Stomach smooth muscle (tissue), 2 donors: ENCODE data around the gene PAM16.
"Not testable (repeated sequence)": the region's sequence is repeated elsewhere in the genome, so short reads cannot be mapped to it uniquely, and the experiment has no call there.

Experiments
- H3K27ac ChIP-seq: one replicate; pipeline ENCODE4 v1.7.0; 2013; ENCODE audit warnings: mild to moderate bottlenecking, low read length, inconsistent platforms
- H3K27me3 ChIP-seq, 2 donors: one replicate each; pipeline ENCODE4 v1.7.0; 2013; ENCODE audit warnings: low read length in 2 of 2; ENCODE audit not compliant: insufficient read depth in 2 of 2, control insufficient read depth in 1 of 2
- H3K36me3 ChIP-seq, 2 donors: one replicate each; pipeline ENCODE4 v1.7.0; 2013; ENCODE audit warnings: low read length in 2 of 2; ENCODE audit not compliant: control insufficient read depth in 2 of 2, insufficient read depth in 2 of 2
- H3K4me1 ChIP-seq: one replicate; pipeline ENCODE4 v1.7.0; 2013; ENCODE audit warnings: low read length; ENCODE audit not compliant: control insufficient read depth, insufficient read depth
- H3K4me3 ChIP-seq, 2 donors: one replicate each; pipeline ENCODE4 v1.7.0; 2013; ENCODE audit warnings: low read length in 2 of 2
- H3K9ac ChIP-seq, 2 donors: one replicate each; pipeline ENCODE4 v1.7.0; 2013; ENCODE audit warnings: low read length in 2 of 2, mild to moderate bottlenecking in 1 of 2
- H3K9me3 ChIP-seq, 2 donors: one replicate each; pipeline ENCODE4 v1.7.0; 2013; ENCODE audit warnings: low read length in 2 of 2; ENCODE audit not compliant: control insufficient read depth in 2 of 2
- donor health status: healthy.
- donor health status: Pancreatic carcinoma.

PAM16 gene

DNA sequence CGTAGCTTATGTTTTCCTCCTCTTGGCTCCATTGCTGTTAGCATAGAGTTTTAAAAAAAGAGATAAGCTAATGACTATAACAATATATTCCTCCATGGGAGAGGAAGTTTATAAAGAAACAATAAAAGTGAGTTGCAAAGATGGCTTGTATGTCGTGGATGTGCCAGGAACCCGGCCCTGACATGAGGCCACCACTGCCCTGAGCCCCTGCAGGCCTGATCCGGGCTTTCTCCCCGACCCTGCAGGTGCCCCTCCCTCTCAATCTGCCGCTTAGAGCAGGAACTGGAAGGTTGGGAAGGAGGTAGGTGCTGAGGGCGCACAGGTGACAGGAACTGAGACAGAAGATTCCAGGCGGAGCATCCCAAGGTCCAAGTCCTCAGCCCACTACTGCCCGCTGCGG is 11.7 kb downstream of the PAM16 start:
- Histone ChIP-seq H3K9ac (no peak overlapping the region), H3K27me3 (no peaks in the 10 kb centered on the region), H3K4me3 (no peak overlapping the region), H3K27ac (no peak overlapping the region), H3K9me3 (no peaks in the 10 kb centered on the region), H3K4me1 (peaks cover 14% of the 10 kb centered on the region), H3K36me3 (peaks cover 18 to 21% of the 10 kb centered on the region in 2 donors)

DNA sequence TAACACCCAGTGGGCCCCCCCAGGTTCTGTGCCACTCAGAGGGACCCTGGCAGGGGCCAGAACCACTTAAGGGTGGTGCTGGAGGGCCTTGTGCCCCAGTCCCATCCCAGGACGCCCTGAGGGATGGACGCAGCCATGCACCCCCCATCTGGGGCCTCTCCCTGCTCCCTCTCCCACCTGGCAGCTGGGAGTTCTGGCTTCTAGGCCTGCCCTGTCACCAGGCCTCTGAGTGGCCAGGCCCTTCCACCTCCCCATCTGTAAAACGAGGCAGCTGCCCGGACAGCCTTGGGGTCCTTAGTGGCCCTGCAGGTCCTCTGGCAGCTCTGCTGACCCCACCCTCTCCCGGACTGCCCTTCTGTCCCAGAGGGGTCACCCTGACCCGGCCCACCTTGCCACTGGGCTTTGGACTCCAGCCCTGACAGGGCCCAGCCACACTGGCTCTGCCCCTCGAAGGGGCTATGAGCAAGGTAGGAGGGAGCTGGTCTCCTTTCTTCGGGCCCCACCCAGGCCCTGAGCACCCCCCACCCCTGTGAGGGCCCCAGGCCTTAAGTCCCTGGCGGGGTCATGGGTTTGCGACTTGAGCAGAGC is 12.3 kb downstream of the PAM16 start:
- H3K9ac ChIP-seq: no peak overlapping the region
- H3K27me3 ChIP-seq: no peaks in the 10 kb centered on the region
- H3K27ac ChIP-seq: no peak overlapping the region
- H3K9me3 ChIP-seq: no peaks in the 10 kb centered on the region
- H3K36me3 ChIP-seq: peaks cover 18 to 21% of the 10 kb centered on the region in 2 donors
- peaks cover 13% of the 10 kb centered on the region for H3K4me1 ChIP-seq
- no peak overlapping the region for H3K4me3 ChIP-seq

DNA sequence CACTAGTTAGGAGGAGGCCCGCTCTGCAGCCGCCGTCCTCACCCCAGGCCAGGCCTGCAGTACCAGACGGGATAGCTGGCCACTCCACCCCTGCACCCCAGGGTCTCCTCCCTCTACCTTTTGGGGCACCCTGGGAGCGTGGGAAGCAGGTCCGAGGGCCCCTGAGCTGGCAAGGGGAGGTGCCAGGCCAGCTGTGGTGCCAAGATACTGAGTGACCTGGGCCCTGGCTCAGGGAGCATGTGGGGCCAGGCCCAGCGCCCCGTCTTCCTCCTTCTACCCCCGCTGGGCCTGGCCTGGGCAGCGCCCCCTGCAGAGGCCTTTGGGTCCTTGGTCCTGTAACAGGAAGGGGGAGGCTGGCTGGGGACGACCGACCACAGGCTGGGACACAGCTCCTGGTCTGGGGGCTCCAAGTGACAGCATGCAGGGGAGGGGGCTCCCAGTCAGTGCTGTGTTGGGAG is 13.0 kb downstream of the PAM16 start:
- Histone ChIP-seq H3K36me3 (peaks cover 18 to 21% of the 10 kb centered on the region in 2 donors), H3K9me3 (no peaks in the 10 kb centered on the region), H3K27me3 (no peaks in the 10 kb centered on the region), H3K27ac (no peak overlapping the region), H3K4me3 (no peak overlapping the region), H3K4me1 (peaks cover 9% of the 10 kb centered on the region), H3K9ac (no peak overlapping the region)

DNA sequence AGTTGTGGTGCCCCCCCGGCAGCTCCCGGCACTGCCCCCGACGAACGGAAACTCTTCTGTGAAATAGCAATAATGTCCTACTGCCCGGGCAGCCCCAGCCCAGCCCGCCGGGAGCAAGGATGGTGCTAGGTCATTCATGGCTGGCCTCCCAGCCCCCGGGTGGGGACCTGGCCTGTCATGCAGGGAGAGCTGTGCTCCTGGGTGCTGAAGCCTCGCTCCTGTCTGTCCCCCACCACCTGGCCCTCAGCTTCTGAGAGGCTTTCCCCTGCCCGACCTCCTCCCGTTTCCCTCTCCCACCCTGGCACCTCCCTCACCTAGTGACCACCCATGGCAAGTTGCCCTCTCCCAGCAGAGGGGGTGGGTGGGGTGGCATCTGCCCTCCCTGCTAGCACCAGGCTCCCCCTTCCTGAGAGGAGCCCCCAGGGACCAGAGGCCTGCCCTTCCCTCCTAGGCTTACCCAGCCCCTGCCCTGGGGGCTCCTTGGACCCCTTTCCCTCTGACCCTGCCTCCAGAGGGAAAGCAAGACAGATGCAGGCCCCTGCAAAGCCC is 13.5 kb downstream of the PAM16 start:
- H3K36me3 ChIP-seq: peaks cover 20 to 21% of the 10 kb centered on the region in 2 donors
- H3K4me1 ChIP-seq: peaks cover 5% of the 10 kb centered on the region
- no peaks in the 10 kb centered on the region for H3K27me3 ChIP-seq
- H3K9me3 ChIP-seq: no peaks in the 10 kb centered on the region
- no peak overlapping the region for H3K27ac ChIP-seq
- no peak overlapping the region for H3K9ac ChIP-seq
- H3K4me3 ChIP-seq: no peak overlapping the region

DNA sequence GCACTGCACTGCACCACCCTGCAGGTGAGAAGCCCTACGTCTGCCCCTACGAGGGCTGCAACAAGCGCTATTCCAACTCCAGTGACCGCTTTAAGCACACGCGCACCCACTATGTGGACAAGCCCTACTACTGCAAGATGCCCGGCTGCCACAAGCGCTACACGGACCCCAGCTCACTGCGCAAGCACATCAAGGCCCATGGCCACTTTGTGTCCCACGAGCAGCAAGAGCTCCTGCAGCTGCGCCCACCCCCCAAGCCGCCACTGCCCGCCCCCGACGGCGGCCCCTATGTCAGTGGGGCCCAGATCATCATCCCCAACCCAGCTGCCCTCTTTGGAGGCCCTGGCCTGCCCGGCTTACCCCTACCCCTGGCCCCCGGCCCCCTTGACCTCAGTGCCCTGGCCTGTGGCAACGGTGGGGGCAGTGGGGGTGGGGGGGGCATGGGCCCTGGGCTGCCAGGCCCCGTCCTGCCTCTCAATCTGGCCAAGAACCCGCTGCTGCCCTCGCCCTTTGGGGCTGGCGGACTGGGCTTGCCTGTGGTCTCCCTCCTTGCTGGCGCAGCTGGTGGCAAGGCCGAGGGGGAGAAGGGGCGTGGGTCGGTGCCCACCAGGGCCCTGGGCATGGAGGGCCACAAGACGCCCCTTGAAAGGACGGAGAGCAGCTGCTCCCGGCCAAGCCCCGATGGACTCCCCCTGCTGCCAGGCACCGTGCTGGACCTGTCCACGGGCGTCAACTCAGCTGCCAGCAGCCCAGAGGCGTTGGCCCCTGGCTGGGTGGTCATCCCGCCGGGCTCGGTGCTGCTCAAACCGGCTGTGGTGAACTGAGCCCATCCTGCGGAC is 14.2 kb downstream of the PAM16 start:
- Histone ChIP-seq H3K9me3 (no peaks in the 10 kb centered on the region), H3K4me3 (no peak overlapping the region), H3K9ac (no peak overlapping the region), H3K4me1 (peaks cover 5% of the 10 kb centered on the region), H3K27ac (no peak overlapping the region), H3K27me3 (no peaks in the 10 kb centered on the region), H3K36me3 (peaks cover 21 to 22% of the 10 kb centered on the region in 2 donors)

DNA sequence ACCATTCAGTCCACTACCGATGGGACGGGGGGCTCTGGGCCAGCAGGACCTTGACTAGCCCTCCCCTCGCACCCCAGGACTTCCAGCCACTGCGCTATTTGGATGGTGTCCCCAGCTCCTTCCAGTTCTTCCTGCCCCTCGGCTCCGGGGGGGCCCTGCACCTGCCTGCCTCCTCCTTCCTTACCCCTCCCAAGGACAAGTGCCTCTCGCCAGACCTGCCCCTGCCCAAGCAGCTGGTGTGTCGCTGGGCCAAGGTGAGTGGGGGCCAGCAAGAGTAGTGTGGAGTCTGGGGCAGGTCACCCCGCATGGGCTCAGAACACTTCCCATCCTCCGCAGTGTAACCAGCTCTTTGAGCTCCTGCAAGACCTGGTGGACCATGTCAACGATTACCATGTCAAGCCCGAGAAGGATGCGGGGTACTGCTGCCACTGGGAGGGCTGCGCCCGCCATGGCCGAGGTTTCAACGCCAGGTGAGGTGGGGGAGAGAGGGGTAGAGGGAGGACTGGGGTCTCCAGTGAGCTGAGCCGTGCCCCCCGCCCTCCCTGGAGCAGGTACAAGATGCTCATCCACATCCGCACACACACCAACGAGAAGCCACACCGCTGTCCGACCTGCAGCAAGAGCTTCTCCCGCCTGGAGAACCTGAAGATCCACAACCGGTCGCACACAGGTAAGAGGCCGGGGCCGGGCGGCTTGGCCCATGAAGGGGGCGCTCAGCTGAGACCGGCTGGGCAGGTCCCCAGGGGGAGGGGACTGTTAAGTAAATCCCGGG is 16.2 kb downstream of the PAM16 start:
- no peak overlapping the region for H3K27ac ChIP-seq
- peaks cover 12 to 22% of the 10 kb centered on the region in 2 donors for H3K36me3 ChIP-seq
- H3K27me3 ChIP-seq: no peaks in the 10 kb centered on the region
- peaks cover 12% of the 10 kb centered on the region for H3K4me1 ChIP-seq
- no peak overlapping the region for H3K4me3 ChIP-seq
- no peaks in the 10 kb centered on the region for H3K9me3 ChIP-seq
- no peak overlapping the region for H3K9ac ChIP-seq

DNA sequence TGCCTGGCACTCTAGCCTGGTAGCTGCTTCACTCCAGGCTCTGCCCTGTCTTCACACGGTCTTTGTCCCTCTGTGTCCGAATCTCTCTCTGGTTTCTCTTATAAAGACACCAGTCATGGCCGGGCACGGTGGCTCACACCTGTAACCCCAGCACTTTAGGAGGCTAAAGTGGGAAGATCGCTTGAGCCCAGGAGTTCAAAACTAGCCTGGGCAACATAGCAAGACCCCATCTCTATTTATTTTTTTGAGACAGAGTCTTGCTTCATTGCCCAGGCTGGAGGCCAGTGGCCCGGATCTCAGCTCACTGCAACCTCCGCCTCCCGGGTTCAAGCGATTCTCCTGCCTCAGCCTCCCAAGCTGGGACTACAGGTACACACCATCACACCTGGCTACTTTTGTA is 17.4 kb downstream of the PAM16 start:
- H3K4me1 ChIP-seq: peaks cover 18% of the 10 kb centered on the region
- H3K4me3 ChIP-seq, H3K9me3 ChIP-seq, H3K27ac ChIP-seq, H3K9ac ChIP-seq, H3K27me3 ChIP-seq: not testable (repeated sequence)
- H3K36me3 ChIP-seq: peaks cover 12 to 22% of the 10 kb centered on the region in 2 donors

DNA sequence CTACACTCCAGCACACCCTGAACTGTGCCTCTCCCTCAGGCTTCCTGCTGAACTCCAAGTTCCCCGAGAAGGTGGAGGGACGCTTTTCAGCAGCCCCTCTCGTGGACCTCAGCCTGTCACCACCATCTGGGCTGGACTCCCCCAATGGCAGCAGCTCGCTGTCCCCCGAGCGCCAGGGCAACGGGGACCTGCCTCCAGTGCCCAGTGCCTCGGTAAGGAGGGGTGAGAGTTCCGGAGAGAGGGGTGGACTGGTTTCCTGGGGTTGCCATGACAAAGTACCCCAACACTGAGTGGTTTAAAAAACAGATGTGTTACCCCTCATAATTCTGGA is 17.8 kb downstream of the PAM16 start:
- no peak overlapping the region for H3K9ac ChIP-seq
- H3K9me3 ChIP-seq: no peaks in the 10 kb centered on the region
- peaks cover 12 to 22% of the 10 kb centered on the region in 2 donors for H3K36me3 ChIP-seq
- H3K27ac ChIP-seq: no peak overlapping the region
- peaks cover 23% of the 10 kb centered on the region for H3K4me1 ChIP-seq
- H3K27me3 ChIP-seq: no peaks in the 10 kb centered on the region
- no peak overlapping the region for H3K4me3 ChIP-seq

DNA sequence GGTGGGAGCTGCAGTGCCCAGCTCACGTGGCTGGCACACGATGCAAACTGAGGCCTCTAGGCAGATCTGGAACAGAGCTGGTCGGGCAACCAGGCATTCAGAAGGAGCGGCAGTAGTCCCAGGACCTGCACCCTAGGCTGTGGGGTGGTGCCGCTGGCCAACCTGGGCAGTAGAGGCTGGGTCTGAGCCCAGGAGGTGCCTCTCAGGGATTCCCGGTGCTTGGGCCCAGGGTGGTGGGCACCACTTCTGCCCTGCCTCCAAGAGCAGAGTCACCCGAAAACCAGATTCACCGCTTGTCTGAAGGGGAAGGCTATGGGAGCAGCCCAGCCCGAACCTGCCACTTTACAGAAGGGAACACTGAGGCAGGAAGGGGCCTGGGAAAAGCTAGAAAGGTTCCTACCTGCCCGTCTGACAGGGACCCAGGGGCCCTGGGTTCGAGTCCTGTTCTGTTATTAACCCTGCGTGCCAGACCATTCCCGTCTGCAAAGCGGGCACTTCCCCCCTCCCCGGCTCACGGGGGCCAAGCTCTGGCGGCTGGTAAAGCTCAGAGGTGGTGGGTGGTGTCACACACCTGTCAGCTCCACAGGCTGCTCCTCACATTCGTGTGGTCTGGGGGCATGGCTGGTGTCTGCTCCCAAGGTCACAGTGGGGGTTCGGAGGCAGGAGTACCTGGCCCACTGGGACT is 18.4 kb downstream of the PAM16 start:
- Histone ChIP-seq H3K36me3 (peaks cover 12 to 22% of the 10 kb centered on the region in 2 donors), H3K27me3 (no peaks in the 10 kb centered on the region), H3K9ac (no peak overlapping the region), H3K9me3 (no peaks in the 10 kb centered on the region), H3K4me1 (peaks cover 28% of the 10 kb centered on the region), H3K4me3 (no peak overlapping the region), H3K27ac (no peak overlapping the region)

DNA sequence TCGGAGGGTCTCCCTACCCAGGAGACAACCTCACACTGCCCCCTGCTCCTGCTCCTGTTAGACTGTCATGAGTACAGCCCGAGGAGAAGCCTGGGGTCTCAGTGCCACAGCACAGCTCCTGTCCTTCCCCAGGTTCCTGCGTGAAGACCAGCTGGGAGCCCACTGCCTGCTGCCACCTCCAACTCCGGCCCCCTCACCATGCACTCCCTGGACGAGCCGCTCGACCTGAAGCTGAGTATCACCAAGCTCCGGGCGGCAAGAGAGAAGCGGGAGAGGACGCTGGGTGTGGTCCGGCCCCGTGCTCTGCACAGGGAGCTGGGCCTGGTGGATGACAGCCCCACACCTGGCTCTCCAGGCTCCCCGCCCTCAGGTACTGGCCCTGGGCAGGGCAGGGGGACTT is 19.0 kb downstream of the PAM16 start:
- H3K4me1 ChIP-seq: peaks cover 33% of the 10 kb centered on the region
- no peak overlapping the region for H3K9ac ChIP-seq
- H3K27ac ChIP-seq: no peak overlapping the region
- H3K4me3 ChIP-seq: no peak overlapping the region
- H3K27me3 ChIP-seq: no peaks in the 10 kb centered on the region
- peaks cover 12 to 22% of the 10 kb centered on the region in 2 donors for H3K36me3 ChIP-seq
- H3K9me3 ChIP-seq: no peaks in the 10 kb centered on the region
